HG03432 (cell line): ENCODE data around the gene LRRC58.

Source experiments
- ATAC-seq: cut with Tn5 transposase; IDR thresholded peaks from one replicate; pipeline ENCODE4 v1.9.1; 2021; ENCODE audit warnings: mild to moderate bottlenecking, moderate library complexity; ENCODE audit not compliant: unreplicated experiment

LRRC58 gene

DNA sequence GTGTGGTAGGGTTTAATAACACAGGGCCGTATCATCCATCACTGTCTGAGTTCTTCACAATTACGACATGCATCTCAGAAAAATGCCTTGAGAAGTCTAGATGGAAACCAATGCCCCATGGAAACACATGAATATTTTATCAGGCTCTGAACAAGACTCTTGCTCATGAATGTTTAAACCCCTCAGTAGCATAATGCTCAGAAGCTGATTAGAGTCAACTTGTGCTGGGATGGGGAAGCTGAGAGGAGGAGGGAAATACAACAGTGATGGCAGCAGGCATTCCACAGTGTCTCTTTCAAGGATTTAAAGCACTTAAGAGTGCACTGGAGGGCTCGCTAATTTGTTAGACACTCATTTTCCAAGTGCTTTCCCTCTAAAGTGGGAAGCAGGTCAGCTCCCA lies 67.9 kb downstream of the LRRC58 start:
- no peak for ATAC-seq

DNA sequence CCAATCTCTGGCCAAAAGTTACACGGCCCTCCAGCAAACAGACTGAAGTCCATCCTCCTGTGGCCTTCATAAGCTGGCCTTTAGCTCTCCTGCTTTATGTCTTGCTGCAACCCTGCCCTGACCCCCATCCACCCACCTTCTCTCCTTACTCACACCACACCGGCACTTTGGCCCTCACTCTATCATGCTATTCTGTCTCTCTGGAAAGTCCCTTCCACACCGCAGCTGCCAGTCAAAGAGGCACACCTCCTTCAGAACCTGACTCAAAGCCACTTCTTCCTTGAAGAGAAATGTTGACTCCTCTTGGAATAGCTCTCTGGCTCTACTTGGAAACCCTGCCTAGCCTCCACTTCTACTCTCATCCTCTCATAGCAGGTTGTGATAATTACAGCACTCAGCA lies 68.6 kb downstream of the LRRC58 start:
- no peak for ATAC-seq

DNA sequence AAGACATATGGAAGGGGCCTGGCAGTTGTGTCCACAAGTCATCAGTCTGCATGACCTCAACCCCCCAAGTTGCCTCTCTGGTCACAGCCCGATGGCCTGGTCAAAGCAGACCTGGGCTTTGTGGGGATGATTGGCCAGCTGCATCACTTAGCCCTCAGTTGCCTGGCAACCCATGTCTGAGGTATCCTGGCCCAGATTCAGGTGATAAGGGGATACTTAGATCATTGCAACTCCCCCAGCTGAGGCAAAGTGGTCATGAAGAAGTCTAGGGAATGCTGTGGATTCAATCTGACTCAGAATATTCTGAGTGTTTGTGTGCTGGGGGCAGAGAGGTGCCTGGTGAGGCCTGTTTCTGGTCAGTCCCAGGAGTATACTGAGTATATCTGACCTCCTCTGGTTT lies 69.1 kb downstream of the LRRC58 start:
- no peak for ATAC-seq

DNA sequence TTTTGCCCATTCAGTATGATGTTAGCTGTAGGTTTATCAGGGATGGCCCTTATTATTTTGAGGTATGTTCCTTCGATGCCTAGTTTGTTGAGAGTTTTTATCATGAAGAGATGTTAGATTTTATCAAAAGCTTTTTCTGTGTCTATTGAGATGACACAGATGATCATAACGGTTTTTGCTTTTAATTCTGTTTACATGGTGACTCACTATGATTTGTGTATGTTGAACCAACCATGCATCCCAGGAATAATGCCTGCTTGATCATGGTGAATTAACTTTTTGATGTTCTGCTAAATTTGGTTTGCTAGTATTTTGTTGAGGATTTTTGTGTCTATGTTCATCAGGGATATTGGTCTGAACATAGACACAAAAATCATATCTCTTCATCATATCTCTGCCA lies 72.4 kb downstream of the LRRC58 start:
- no peak for ATAC-seq

DNA sequence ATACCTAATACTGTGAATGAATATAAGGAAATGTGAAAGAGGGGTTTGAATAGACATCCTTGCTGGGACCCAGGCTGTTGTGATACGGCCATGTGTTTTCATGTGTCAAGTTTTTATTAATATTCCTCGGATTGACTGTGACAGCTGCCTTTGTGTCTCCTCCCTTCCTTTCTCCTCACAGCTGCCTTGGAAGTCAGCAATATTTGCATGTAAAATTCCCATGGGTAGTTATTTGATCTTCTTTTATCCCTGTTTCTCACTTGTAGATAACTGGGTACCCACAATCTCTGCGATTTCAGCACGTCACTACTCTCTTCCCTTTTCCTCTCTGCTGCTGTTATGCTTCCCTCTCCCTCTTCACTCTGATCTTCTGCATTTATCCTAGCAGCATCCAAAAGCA lies 73.5 kb downstream of the LRRC58 start:
- no peak for ATAC-seq

DNA sequence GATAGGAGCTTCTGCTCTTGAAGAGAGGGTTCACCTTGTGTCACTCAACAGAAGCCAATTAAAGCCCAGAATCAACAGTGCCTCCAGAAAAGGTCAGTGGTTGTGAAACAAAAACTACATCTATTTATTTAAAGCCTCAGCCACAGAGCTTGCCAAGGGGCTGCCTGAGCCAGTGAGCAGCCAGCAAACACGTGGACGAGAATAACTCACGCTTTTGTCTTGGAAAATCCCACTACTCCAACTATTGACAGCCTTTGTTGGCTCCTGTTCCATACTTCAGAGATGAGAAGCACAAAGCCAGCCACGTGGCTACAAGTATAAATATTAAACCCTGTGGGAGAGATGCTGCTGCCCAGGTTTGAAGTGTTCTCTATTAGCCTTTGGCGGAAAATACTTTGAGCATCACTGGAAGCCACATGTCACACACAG lies 74.4 kb downstream of the LRRC58 start:
- ATAC-seq = no peak
